ENCODE results near the gene SLC25A10.

The SLC25A10 gene

GRCh38 chr17:81711814-81712467, at the start of gene SLC25A10:
SLC25A10 (plus strand) TSS chr17:81712284; CDS start chr17:81712427, 143 bp downstream.
- Histone ChIP-seq H3K9me3 (ENCODE audit: control insufficient read depth, low read length) (no peaks in the 10 kb centered on the region), H3K4me2 (ENCODE audit: low read length) (peak within 1 kb of the TSS; percentile 93), H3K4me1 (peaks cover 30% of the 10 kb centered on the region), H3K4me3 (ENCODE audit: low read depth, low read length) (peak within 1 kb of the TSS; percentile 81), H3K36me3 (ENCODE audit: control insufficient read depth, insufficient read depth, low read length) (no peaks in the 10 kb centered on the region), H2AFZ (peak within 1 kb of the TSS; percentile 86), H3K27ac (peak within 1 kb of the TSS; percentile 96), H3K27me3 (ENCODE audit: control insufficient read depth, insufficient read depth, low read length) (no peaks in the 10 kb centered on the region), H3K79me2 (peaks cover 14% of the 10 kb centered on the region), H3K9ac (peak within 1 kb of the TSS; percentile 91)
- TF ChIP-seq CTCF (IDR thresholded peaks at IDR 0.05) = no peak

GRCh38 chr17:81664051-81664470, 48.0 kb upstream of the SLC25A10 start:
- Histone ChIP-seq H3K27me3 (ENCODE audit: control insufficient read depth, insufficient read depth, low read length) (no peaks in the 10 kb centered on the region), H3K79me2 (peaks cover 11% of the 10 kb centered on the region), H3K9ac (no peak overlapping the region), H3K27ac (no peak overlapping the region), H3K4me1 (peaks cover 6% of the 10 kb centered on the region), H2AFZ (no peak overlapping the region), H3K9me3 (ENCODE audit: control insufficient read depth, low read length) (no peaks in the 10 kb centered on the region), H3K36me3 (ENCODE audit: control insufficient read depth, insufficient read depth, low read length) (no peaks in the 10 kb centered on the region), H3K4me3 (ENCODE audit: low read depth, low read length) (no peak overlapping the region), H3K4me2 (ENCODE audit: low read length) (no peak overlapping the region)
- TF ChIP-seq CTCF (IDR thresholded peaks at IDR 0.05) = no peak

- peak overlapping the region; percentile 55 for H3K9ac ChIP-seq
These were observed 46.6 kb upstream of the SLC25A10 start for GRCh38 chr17:81665205-81666091.

GRCh38 chr17:81666092-81666341, 46.1 kb upstream of the SLC25A10 start:
- no peak for TF ChIP-seq CTCF (IDR thresholded peaks at IDR 0.05)
- H3K27ac ChIP-seq = peak overlapping the region; percentile 73

More at GRCh38 chr17:81665205-81666091, 46.6 kb upstream of the SLC25A10 start:
- Histone ChIP-seq H3K4me2 (ENCODE audit: low read length) (peak overlapping the region; percentile 78), H2AFZ (peak overlapping the region; percentile 94), H3K79me2 (peaks cover 11% of the 10 kb centered on the region), H3K4me1 (peaks cover 6% of the 10 kb centered on the region), H3K27me3 (ENCODE audit: control insufficient read depth, insufficient read depth, low read length) (no peaks in the 10 kb centered on the region), H3K27ac (peak overlapping the region; percentile 73), H3K4me3 (ENCODE audit: low read depth, low read length) (peak overlapping the region; percentile 85), H3K9me3 (ENCODE audit: control insufficient read depth, low read length) (no peaks in the 10 kb centered on the region), H3K36me3 (ENCODE audit: control insufficient read depth, insufficient read depth, low read length) (no peaks in the 10 kb centered on the region)
- no peak for TF ChIP-seq CTCF (IDR thresholded peaks at IDR 0.05)

More at GRCh38 chr17:81666092-81666341, 46.1 kb upstream of the SLC25A10 start:
- Histone ChIP-seq H3K9ac (peak overlapping the region; percentile 55), H3K9me3 (ENCODE audit: control insufficient read depth, low read length) (no peaks in the 10 kb centered on the region), H2AFZ (peak overlapping the region; percentile 94), H3K27me3 (ENCODE audit: control insufficient read depth, insufficient read depth, low read length) (no peaks in the 10 kb centered on the region), H3K4me1 (peaks cover 6% of the 10 kb centered on the region), H3K79me2 (peaks cover 11% of the 10 kb centered on the region), H3K36me3 (ENCODE audit: control insufficient read depth, insufficient read depth, low read length) (no peaks in the 10 kb centered on the region), H3K4me2 (ENCODE audit: low read length) (peak overlapping the region; percentile 78), H3K4me3 (ENCODE audit: low read depth, low read length) (peak overlapping the region; percentile 85)

Data from parathyroid adenoma (tissue), 2 donors.